DMS153 treated with DMSO at 0.1 percent for 48 hours (cell line): Measurements from ENCODE around the gene NANS.
A peak's percentile ranks its signal among the peaks of the same experiment; 100 is the strongest.
"Not testable (repeated sequence)": the region's sequence is repeated elsewhere in the genome, so short reads cannot be mapped to it uniquely, and the experiment has no call there.

ENCODE experiments used
- DNase-seq: peaks from one replicate; lab custom pipeline; 2025; ENCODE audit not compliant: unreplicated experiment; lab: John Stamatoyannopoulos, UW

NANS gene

GRCh38 chr9:98075332-98075805 is 18.8 kb downstream of the NANS start:
- DNase-seq = no peak

GRCh38 chr9:98076514-98076890 is 20.0 kb downstream of the NANS start:
- DNase-seq = not testable (repeated sequence)

GRCh38 chr9:98078895-98079294 is 22.4 kb downstream of the NANS start:
- no peak for DNase-seq

- DNase-seq = no peak
Measured at GRCh38 chr9:98080326-98080725, 23.8 kb downstream of the NANS start.

GRCh38 chr9:98080780-98081179 is 24.2 kb downstream of the NANS start:
- no peak for DNase-seq

- no peak for DNase-seq
Measured at GRCh38 chr9:98081477-98082219, 25.1 kb downstream of the NANS start.

DNA sequence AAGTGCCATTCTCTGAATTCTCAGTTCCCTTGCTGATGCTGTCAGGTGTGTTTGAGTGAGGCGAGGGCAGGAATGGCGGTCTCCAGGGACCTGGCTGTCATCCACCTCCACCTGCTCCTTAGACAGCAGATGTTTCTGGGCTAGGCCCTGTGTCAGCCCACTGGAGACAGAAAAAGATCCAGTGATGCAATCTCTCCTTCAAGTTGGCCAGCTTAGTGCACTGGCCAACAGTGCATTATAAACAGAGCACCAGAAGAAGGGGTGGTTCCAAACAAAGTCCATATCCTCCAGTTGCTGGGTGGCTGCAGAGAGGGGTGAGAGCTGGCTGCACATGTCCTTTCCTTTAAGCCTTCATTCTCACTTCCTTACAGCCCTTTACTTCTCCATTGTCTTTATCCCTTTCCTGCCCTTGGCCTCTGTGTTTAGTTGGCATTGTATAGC is 26.5 kb downstream of the NANS start:
- no peak for DNase-seq

DNA sequence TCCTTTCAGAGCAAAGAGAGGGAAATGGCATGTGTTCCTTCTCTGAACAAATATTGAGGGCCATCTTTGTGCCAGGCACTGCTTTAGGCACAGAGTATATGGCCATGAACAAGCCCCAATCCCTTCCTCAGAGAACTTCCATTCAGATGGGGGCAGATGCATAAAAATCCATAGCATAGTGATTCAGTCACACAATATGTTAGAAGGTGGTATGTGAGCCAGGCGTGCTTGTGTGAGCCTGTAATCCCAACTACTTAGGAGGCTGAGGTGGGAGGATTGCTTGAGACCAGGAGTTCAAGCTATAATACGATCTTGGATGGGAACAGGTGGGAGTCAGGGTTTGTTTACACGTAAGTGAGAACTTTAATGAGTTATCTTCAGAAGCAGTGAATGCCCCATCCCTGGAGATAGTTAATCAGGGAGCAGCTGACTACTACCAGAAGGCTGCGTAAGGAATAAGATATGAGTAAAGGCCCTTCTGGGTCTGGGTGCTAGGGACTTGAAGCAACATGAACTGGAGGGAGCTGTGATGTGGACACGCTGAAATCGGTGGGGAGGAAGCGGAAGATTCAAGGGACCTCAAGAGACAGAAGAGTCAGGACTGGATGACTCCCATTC is 27.1 kb downstream of the NANS start:
- no peak for DNase-seq

- no peak for DNase-seq
Measured at GRCh38 chr9:98084396-98084795, 27.9 kb downstream of the NANS start.

DNA sequence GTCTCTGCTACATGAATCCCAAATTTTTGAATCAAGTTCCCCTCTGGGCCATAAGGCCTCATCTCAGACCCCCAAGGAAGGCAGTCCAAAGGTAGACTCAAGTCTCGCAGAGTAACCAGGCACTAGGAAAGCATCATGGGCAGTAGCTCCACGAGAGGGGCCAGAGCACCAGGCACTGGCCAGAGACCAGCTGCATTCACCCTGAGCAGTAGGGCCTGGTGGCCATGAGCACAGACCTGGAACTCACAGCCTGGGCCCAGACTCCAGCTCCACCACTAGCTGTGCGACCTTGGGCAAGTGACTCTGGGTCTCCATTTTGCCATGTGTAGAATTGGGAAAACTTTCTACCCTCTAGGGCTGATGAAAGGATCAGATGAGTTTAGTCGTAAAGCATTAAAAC is 28.5 kb downstream of the NANS start:
- no peak for DNase-seq

DNA sequence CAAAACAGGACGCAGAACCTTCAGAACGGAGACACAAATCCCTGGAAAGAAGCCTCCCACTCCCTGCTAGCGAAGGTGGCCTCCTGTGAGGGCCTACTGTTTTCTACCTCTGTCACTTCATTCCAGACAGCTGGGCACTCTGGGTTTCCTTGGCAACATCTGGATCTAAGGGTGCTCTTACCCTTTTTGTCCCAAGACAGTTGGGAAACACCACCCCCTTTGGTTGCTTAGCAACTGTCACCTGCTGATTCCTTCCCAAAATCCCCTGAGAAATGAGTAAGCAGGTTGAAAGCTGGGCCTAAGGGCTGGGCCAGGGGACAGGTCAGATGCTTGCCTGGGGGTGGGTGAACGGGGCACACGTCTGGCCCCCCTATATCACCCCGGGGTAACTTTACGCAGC is 29.4 kb downstream of the NANS start:
- no peak for DNase-seq

- no peak for DNase-seq
Measured at GRCh38 chr9:98086461-98086860, 29.9 kb downstream of the NANS start.

GRCh38 chr9:98087420-98088354 is 31.2 kb downstream of the NANS start:
- DNase-seq = no peak

GRCh38 chr9:98090674-98091073 is 34.1 kb downstream of the NANS start:
- not testable (repeated sequence) for DNase-seq

GRCh38 chr9:98091735-98092612 is 35.4 kb downstream of the NANS start:
- no peak for DNase-seq

GRCh38 chr9:98092613-98092931 is 36.0 kb downstream of the NANS start:
- DNase-seq = no peak

- no peak for DNase-seq
Measured at GRCh38 chr9:98094316-98094715, 37.8 kb downstream of the NANS start.

DNA sequence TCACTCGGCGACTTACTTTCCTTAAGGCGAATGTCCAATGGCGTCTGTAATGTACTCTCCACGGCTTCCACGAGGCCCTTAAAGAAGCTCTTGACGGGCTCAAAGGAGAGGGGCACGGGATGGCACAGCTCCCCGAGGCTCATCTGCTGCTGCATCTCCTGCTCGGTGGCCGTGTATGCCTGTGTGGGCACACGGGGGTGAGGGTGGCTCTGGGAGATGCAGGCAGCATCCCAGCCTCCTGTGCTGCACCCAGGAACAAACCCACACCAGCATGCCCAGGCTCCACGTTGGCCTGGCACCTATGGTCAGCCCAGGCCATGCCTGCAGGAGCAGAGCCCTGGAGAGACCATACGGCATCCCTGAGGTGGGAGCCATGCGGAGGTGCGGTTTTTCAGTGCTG is 38.3 kb downstream of the NANS start:
- DNase-seq = no peak

DNA sequence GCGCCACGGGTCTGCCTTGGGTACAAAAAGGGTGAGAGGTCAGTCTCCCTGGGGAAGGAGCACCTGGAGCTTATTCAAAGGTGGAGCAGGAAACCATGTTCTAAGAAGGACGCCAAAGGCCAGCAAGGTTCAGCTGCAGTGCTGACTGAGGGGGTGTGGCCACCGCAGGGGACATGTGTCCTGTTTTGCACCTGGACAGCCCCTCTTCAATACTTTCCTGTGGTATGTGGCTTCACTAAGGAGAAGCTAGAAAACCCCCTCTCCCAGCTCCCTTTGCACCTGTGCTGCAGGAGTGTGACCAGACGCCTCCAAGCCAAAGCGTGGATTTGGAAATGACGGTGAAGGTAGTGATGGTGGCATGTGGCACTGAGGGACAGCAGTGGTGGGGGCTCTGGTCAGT is 38.9 kb downstream of the NANS start:
- no peak for DNase-seq

- DNase-seq = no peak
Measured at GRCh38 chr9:98096091-98096490, 39.6 kb downstream of the NANS start.

DNA sequence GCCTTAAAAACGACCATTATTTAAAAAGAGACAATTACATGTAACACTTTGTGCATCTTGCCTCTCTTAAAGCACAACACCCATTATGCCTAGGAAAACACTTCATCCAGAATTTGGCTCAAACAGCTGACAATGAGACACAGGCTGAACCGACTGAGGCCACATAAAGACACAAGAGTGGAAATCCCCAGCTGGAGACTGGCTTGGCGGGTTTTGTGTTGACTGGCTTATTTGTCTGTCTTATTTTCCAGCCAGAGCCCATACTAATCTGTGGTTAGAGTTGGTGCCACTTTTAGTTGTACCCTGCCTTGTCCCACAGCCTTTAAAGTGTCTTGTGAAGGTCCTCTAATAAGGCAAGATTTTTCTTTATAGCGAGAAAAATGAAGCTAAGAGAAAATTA is 41.3 kb downstream of the NANS start:
- peak; percentile 65 for DNase-seq
